Measurements from ENCODE around the gene C5AR2.
"Not testable (repeated sequence)": the region's sequence is repeated elsewhere in the genome, so short reads cannot be mapped to it uniquely, and the experiment has no call there.

The C5AR2 gene

DNA sequence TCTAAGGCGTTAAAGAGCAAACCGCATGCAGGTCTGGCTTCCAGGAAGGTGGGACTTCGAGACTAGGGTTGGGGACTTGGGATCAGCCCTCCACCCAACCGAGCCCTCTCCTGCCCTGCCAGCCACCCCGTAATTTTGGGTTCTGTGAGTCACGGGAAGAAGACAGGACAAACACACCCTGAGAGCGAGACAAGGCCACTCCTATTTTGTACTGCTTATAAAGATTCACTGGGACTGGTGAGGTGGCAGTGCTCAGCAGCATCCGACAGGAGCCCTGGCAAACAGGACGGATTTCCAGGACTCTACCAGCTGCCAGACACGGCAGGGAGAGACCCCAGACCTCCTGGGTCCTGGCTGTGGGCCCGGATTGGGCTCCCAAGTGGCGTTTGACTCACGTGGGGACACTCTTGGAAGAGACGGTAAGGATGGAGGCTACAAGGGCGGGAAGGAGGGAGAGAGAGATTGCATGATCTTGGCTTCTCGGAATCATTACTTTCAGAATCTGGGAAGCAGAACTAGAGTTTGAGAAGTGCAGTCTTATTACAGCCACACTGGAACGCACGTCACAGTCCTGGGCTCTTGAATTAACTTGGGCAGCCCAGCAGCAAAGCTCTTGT lies at the start of gene C5AR2:
Gene C5AR2 (plus strand): TSS at position 245 of the 617 bp plus-strand sequence. CDS start 8,625 bp downstream, outside the sequence.
- no peak for DNase-seq

DNA sequence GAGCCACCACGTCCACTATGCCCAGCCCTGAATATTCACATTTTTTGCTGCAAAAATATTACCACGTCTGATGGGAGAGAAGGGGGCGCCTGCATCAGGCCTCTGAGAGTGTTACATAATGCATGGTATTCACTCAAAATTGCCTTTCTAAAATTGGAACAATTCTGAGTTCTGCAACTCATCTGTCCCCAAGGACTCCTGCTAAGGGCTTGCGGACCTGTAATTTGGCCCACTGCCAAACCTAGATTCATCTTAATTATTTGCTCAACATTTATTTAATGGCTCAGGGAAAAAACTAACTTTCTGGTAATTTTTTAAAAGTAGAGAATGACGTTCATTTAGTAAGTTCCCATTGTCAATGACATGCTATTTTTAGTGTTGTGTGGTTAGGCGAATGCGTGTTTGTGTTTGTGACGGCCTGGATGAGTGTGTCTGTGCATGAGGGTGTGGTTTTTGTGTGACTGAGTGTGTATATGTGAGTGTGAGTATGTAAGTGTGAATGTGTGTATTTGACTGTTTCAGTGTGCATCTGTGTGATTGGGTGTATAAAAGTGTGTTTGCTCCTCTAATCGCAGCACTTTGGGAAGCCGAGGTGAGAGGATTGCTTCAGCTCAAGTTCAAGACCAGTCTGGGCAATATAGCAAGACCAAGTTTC lies 48.4 kb upstream of the C5AR2 start:
- no peak for DNase-seq

DNA sequence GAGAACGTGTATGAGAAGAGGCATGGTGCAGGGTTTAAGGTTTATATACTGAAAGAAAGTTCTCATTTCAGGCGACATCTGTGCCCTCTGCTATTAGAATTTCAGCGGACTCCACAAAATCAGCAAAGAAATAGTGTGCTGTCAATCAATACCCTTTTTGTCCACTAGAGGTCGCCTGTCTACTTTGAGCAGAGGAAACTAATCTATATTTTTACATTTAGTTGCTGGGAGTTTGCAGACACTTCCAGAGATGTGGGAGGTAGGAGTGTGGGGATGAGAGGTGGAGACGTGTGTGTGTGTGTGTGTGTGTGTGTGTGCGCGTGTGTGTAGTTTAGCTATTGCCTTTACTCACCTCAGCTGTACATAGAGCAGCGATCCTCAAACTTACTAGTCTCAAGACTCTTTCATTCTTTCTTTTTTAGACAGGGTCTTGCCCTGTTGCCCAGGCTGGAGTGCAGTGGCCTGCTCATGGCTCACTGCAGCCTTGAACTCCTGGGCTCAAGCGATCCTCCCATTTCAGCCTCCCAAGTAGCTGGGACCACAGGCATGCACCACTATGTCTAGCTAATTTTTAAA lies 47.6 kb upstream of the C5AR2 start:
- DNase-seq: peak in 1 of 2 experiments; percentile 19

DNA sequence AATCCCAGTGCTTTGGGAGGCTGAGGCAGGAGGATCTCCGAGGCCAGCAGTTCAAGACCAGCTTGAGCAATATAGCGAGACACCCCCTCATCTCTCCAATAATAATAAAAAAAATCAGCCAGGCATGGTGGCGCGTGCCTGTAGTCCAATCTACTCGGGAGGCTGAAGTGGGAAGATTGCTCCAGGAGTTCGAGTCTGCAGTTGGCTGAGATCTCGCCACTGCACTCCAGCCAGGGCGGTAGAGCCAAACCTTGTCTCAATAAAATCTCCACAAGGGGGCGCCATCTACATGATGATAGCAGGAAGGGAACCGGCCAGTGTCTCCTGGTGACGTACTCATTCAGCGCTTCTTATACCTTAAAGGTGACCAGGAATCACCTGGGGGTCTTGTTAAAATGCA lies 35.9 kb upstream of the C5AR2 start:
- DNase-seq: peak; percentile 73 to 83

DNA sequence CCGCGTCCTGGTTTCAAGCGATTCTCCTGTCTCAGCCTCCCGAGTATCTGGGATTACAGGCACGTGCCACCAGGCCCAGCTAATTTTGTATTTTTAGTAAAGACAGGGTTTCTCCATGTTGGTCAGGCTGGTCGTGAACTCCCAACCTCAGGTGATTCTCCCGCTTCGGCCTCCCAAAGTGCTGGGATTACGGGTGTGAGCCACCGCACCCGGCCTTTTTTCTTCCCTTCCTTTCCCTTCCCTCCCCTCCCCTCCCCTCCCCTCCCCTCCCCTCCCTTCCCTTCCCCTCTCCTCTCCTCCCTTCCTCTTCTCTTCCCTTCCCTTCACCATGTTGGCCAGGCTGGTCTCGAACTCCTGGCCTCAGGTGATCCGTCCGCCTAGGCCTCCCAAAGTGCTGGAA lies 31.1 kb upstream of the C5AR2 start:
- not testable (repeated sequence) for DNase-seq

DNA sequence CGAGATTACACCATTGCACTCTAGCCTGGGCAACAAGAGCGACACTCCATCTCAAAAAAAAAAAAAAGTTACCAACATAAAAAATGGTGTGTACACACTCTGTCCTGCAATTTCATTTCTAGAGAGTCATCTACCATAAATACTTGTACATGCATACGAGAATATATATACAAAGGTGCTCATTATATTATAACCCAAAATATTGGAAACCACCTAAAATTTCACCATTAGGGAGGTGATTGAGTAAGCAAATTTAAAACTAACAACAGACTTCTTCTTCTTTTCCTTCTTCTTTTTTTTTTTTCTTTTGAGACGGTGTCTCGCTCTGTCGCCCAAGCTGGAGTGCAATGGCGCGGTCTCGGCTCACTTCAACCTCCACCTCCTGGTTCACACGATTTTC lies 29.7 kb upstream of the C5AR2 start:
- DNase-seq: no peak

DNA sequence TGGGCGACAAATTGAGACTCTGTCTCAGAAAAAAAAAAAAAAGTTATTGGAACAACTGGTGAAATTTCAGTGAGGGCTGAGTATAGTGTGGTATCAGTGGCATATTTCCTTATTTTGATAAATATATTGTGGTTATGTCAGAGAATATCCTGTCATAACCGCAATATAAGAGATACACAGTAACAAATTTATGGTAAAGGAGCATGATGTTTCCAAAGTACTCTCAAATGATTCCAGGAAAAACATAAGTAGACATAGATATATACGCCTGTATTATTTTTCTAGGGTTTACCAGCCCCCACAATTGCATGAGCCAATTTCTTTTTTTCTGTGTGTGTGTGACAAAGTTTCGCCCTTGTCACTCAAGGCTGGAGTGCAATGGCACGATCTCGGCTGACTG lies 28.0 kb upstream of the C5AR2 start:
- DNase-seq: no peak

DNA sequence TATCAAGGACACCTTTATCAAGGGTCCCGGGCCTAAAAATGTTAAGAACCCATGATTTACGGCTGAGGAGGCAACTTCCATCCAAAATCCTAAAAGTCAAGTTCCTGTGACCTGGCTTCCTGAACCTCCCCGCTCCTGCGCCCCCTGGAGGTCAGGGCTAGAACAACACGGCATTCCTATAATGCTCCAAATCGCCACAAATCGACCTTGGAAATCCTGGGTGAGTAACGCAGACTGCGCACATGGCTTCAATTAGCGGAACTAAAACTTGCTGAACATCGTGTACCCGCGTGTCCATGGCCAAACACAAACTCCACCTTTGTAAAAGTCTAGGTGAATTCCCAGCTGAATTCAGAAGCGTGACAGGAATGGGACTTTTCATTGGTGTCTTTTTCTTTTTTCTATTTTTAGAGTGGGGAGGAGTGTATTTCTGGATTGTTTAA lies 26.6 kb upstream of the C5AR2 start:
- peak; percentile 67 to 75 for DNase-seq

DNA sequence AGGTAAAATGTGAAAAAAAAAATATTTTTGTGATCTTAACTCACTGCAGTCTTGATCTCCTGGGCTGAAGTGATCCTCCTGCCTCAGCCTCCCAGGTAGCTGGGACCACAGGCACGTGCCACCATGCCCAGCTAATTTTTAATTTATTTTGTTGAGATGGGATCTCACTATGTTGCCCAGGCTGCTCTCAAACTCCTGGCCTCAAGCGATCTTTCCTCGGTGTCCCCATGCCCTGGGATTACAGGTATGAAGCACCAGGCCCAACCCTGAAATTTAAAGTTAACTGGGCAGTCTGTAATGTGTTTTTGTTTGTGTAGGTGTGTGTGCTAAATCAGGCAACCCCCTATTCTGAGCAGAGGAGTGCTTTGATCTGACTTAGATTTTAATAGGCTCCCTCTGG lies 25.7 kb upstream of the C5AR2 start:
- no peak for DNase-seq

DNA sequence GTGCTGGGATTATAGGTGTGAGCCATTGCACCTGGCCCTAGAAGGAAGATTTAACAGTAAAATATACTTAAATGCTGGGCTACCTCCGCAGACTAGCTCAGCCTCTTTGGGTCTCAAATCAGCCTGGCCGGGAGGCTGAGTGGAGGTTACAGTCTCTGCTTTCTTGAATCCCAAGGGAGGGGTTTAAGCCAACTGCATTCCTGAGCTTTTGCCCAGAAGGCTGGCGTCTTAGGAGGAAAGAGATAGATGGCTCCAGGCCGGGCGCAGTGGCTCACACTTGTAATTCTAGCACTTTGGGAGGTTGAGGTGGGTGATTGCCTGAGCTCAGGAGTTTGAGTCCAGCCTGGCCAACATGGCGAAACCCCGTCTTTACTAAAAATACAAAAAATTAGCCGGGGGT lies 22.9 kb upstream of the C5AR2 start:
- DNase-seq: no peak

DNA sequence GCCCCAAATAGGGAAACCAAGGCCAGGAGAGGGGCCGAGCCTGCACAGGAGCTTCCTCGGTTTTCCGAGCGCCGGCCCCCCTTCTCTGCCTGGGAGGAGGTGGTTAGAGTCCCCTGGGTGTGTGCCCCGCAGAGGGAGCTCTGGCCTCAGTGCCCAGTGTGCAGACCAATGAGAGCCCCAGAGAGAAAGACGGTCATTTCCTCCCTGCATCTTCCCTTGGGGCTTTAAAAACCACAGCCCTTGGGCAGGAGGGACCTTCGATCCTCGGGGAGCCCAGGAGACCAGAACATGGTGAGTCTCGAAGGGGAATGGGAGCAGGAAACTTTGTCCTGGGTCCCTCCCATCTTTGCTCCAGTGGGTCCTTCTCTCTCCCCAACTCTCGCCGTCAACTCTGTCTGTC lies 22.4 kb upstream of the C5AR2 start, which contains the start of gene C5AR1:
Gene C5AR1 (plus strand): TSS at position 254 of the 400 bp plus-strand sequence. CDS start 35 bp downstream, at position 289.
- DNase-seq: no peak

DNA sequence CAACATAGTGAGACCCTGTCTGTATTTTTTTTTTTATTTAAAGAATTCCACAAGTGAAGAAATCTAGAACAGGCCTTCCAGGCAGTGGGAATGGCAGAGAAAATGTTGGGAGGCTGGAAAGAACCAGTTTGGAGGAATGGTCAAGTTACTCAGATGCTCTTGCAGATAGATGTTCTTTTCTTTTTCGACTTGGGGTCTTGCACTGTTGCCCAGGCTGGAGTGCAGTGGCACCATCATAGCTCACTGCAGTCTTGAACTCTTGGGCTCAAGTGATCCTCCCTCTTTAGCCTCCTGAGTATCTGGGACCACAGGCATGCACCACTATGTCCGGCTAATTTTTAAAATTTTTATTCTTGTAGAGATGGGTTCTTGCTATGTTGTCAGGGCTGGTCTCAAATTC lies 21.7 kb upstream of the C5AR2 start:
- no peak for DNase-seq

DNA sequence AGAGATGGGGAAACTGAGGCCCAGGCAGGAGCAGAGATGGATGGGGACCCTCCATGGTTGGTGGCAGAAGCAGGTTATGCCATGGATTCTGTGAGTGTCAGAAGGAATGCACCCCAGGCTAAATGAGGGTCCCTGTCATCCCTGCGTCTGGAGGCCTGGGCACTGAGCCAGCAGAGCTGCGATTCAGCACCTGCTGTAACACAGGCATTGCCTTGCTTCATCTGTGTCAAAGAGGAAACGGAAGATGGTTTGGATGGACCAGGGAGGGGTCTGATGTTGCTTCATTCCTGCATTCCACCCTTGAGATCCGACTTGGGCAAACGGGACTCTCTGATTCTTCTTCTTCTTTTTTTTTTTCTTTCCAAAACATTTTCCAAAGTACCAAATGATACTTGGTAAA lies 21.2 kb upstream of the C5AR2 start:
- DNase-seq: no peak

DNA sequence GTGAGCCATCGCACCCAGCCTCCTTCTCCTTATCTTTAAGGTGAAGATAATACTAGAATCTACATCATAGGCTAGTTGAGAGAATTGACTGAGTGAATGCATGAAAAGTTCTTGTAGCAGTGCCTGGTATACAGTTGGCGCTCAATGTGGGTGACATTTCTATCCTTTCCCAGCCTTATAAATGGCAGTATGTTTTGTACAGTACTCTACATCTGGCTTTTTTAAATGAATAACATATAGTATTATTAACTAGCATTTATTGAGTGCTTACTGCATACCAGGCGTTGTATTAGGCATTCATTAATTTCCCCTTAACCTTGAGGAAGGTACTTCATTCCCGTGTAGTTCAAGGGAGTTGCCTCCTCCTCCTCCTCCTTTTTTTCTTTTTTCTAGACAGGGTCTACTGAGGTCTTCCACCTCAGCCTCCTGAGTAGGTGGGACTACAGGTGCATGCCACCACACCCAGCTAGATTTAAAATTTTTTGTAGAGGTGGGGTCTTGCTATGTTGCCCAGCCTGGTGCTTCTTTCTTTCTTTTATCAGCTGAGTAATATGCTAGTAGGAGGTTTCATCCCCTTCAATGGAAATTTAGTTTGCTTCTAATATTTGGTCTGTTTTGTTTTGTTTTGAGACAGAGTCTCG lies 19.5 kb upstream of the C5AR2 start:
- no peak for DNase-seq

DNA sequence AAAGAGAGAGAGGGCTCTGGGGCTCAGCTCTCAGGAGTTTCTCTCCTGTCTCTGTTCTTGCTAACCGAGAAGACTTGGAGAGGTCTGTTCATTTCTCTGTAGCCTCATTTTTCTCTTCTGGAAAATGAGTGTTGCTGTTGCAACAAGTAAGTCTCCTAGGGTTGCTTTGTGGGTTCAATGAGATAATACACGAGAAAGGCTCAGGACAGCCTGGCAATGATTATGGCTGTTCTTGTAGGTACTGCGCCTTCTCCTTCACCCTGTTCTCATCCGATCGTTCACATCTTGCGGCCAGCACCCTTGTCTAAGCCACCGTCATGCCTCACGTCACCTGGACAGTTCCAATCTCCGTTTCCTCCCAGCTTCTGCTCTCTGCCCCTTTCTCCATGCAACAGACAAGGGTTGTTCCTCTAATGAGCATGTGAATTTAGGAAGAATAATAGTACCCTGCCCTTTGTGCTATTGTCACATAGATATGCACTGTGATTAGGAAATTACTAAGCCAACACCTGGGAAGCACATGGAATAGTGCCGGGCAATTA lies 18.1 kb upstream of the C5AR2 start:
- DNase-seq: no peak

DNA sequence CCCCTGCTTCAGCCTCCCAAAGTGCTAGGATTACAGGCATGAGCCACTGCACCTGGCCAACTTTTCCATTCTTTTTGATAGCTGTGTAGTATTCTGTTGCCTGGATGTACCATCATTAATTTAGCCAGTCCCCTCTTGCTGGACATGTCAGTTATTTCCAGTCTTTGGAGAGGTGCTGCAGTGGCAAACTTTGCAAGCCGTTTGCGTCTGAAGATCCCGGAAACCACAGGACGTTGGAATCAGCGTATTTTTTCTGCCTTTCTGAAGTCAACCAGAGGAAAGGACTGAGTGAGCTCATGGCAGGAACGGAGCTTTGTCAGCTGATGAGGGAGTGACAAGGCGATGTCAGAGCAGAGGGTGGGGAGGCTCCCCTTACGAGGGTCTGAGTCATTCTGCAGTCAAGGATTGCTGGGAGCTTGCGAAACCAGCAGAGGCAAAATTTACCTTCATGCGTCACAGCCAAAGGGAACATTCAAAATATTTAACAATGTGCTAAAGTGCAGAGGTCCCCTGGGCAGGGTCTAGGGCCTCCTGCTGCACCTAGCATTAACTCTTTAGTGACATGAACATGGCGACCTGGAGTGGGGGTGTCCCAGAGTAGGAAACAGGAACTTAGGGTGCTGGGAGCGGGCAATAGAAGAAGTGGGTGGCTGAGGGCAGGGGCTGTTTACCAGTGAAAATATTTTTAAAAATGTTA lies 16.7 kb upstream of the C5AR2 start:
- peak; percentile 27 to 29 for DNase-seq

DNA sequence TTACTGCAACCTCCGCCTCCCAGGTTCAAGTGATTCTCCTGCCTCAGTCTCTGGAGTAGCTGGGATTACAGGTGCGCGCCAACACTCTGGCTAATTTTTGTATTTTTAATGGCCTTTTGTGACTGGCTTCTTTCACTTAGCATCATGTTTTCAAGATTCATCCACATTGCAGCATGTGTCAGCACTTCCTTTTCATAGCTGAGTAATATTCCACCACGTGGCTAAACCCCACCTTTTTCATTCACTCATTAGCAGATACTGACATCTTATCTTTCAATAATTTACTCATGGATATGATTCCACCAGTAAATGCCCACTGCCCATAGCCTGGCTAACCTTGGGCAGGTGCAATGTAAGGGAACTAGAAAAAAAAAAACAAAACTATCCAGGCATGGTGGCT lies 15.5 kb upstream of the C5AR2 start:
- DNase-seq: no peak

DNA sequence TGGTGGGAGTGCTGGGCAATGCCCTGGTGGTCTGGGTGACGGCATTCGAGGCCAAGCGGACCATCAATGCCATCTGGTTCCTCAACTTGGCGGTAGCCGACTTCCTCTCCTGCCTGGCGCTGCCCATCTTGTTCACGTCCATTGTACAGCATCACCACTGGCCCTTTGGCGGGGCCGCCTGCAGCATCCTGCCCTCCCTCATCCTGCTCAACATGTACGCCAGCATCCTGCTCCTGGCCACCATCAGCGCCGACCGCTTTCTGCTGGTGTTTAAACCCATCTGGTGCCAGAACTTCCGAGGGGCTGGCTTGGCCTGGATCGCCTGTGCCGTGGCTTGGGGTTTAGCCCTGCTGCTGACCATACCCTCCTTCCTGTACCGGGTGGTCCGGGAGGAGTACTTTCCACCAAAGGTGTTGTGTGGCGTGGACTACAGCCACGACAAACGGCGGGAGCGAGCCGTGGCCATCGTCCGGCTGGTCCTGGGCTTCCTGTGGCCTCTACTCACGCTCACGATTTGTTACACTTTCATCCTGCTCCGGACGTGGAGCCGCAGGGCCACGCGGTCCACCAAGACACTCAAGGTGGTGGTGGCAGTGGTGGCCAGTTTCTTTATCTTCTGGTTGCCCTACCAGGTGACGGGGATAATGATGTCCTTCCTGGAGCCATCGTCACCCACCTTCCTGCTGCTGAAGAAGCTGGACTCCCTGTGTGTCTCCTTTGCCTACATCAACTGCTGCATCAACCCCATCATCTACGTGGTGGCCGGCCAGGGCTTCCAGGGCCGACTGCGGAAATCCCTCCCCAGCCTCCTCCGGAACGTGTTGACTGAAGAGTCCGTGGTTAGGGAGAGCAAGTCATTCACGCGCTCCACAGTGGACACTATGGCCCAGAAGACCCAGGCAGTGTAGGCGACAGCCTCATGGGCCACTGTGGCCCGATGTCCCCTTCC lies 11.8 kb upstream of the C5AR2 start:
- DNase-seq: no peak

DNA sequence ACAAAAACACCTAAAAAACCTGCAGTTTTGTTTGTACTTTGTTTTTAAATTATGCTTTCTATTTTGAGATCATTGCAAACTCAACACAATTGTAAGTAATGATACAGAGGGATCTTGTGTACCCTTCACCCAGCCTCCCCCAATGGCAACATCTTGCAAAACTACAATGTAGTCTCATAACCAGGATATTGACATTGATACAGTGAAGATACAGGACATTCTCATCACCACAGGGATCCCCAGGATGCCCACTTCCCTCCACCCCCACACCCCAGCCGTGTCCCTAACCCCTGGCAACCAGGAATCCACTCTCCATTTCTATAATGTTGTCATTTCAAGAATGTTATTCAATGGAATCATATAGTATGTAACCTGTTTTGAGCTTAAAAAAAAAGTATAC lies 10.3 kb upstream of the C5AR2 start:
- DNase-seq: no peak

DNA sequence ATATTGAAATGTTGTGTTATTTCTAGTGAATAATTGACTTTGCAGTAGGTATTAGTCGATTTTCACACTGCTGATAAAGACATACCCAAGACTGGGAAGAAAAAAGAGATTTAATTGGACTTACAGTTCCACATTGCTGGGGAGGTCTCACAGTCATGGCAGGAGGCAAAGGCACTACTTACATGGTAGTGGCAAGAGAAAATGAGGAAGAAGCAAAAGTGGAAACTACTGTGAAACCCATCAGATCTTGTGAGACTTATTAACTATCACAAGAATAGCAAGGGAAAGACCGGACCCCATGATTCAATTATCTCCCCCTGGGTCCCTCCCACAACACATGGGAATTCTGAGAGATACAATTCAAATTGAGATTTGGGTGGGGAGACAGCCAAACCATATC lies 9.9 kb upstream of the C5AR2 start:
- DNase-seq: no peak

DNA sequence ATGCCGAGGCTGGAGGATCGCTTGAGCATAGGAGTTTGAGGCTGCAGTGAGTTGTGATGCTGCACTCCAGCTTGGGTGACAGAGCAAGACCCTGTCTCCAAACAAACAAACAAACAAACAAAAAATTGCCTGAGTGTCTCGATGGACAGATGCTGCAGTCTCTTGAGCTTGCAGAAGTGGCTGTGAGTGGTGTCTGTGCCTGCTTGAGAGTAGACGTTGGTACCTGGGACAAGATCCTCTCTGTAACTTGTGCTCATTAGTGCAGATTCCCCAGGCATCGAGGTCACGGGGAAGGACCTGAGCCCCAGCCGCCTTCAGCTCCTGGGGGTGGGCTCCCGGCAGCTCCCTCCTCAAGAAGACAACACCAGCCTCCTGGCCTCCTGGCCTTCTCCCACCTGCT lies 8.6 kb upstream of the C5AR2 start:
- no peak for DNase-seq

DNA sequence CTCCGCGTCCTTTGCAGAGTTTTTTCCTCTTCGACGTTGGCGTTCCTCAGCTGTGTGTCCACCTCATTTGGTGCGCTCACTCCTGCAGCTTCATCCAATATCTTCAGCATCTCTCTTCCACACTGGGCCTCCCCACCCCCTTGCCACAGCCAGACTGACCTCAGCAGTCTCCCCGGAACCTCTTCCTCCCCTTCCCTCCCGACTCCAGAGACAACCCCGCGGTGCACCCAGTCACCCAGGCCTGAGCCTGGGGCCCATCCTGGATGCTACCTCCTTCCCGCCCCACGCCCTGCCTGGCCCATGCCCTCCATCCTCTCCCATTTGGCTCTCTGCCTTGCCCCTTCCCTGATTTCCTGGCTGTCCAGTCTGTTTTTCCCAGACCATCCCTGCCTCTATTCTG lies 8.1 kb upstream of the C5AR2 start:
- no peak for DNase-seq
